Lower lobe of right lung (tissue), 2 donors: ENCODE results near the gene OLA1. TPM values are rescaled to one million over a fixed set of nuclear protein-coding genes. Genes with fewer than 3 reads are reported as not detected.
"Not testable (repeated sequence)": the region's sequence is repeated elsewhere in the genome, so short reads cannot be mapped to it uniquely, and the experiment has no call there.

Source experiments
- ATAC-seq, 2 donors: fragments of 200-7000 bp; cut with Tn5 transposase; one replicate each; pipeline ENCODE4 v1.9.1; 2020 to 2022; ENCODE audit warnings: mild to moderate bottlenecking in 2 of 2, moderate library complexity in 2 of 2
- DNase-seq: peaks from one replicate; pipeline ENCODE4 v3.0.0-alpha.2; 2020
- H3K27ac ChIP-seq: fragments of 200-600 bp; one replicate; pipeline ENCODE4 v1.8.0; 2022
- H3K27me3 ChIP-seq: fragments of 200-600 bp; one replicate; pipeline ENCODE4 v1.8.0; 2022; ENCODE audit warnings: low read depth
- H3K36me3 ChIP-seq: fragments of 200-600 bp; one replicate; pipeline ENCODE4 v1.8.0; 2022; ENCODE audit warnings: mild to moderate bottlenecking
- H3K4me1 ChIP-seq: fragments of 200-600 bp; one replicate; pipeline ENCODE4 v1.8.0; 2022
- H3K4me3 ChIP-seq: fragments of 200-600 bp; one replicate; pipeline ENCODE4 v1.8.0; 2022; ENCODE audit warnings: mild to moderate bottlenecking
- H3K9me3 ChIP-seq: fragments of 200-600 bp; one replicate; pipeline ENCODE4 v1.8.0; 2022
- CTCF ChIP-seq: fragments of 200-600 bp; IDR thresholded peaks from one replicate; pipeline ENCODE4 v1.8.0; 2022; ENCODE audit warnings: antibody characterized with exemption, mild to moderate bottlenecking
- intact Hi-C: fragments of 100-400 bp; cut with DNase I; formaldehyde crosslinking; loops from one replicate; pipeline ENCODE4 v1.11.0; 2022
- total RNA-seq: library from RNA; stranded (reverse); fragmentation: NEBNext Ultra II Directional; extraction: Animal tissue kit (Norgen Biotek cat#: 25700); gene quantifications from one replicate; pipeline ENCODE4 v1.2.1, GENCODE V29; 2021
- donor health status: DM: no; HTN: yes; CAD: no; lungs with severe emphysema.

OLA1 gene
- total RNA-seq, 1 donor from 2014 or later: 49.8 TPM

- no peaks in the 10 kb centered on the region for H3K27me3 ChIP-seq
- H3K9me3 ChIP-seq: no peaks in the 10 kb centered on the region
- peak overlapping the region; percentile 86 for H3K27ac ChIP-seq
- H3K4me1 ChIP-seq: peaks cover 18% of the 10 kb centered on the region
- no peak for DNase-seq
- ATAC-seq: no peak
- intact Hi-C loops: no loop called here
- peaks cover 8% of the 10 kb centered on the region for H3K36me3 ChIP-seq
- TF ChIP-seq CTCF: no peak
- H3K4me3 ChIP-seq: peak overlapping the region; percentile 88
Measured at GRCh38 chr2:174248998-174249592, 763 bp upstream of the OLA1 start.

- H3K9me3 ChIP-seq: no peaks in the 10 kb centered on the region
- peak; percentile 39 to 61 for ATAC-seq
- peaks cover 18% of the 10 kb centered on the region for H3K4me1 ChIP-seq
- DNase-seq: no peak
- no peak for TF ChIP-seq CTCF
- intact Hi-C loops: no loop called here
- H3K36me3 ChIP-seq: peaks cover 8% of the 10 kb centered on the region
- H3K27me3 ChIP-seq: no peaks in the 10 kb centered on the region
- H3K27ac ChIP-seq: peak overlapping the region; percentile 86
- H3K4me3 ChIP-seq: peak overlapping the region; percentile 88
Measured at GRCh38 chr2:174247474-174248186, 702 bp downstream of the OLA1 start.

GRCh38 chr2:174246944-174247381 is 1.4 kb downstream of the OLA1 start:
- TF ChIP-seq CTCF: no peak
- no peak for ATAC-seq
- Histone ChIP-seq H3K4me1 (peaks cover 18% of the 10 kb centered on the region), H3K27me3 (no peaks in the 10 kb centered on the region), H3K9me3 (no peaks in the 10 kb centered on the region), H3K36me3 (peaks cover 8% of the 10 kb centered on the region), H3K4me3 (no peak overlapping the region), H3K27ac (no peak overlapping the region)
- intact Hi-C loops: no loop called here
- DNase-seq: no peak

GRCh38 chr2:174245628-174246027 is 2.7 kb downstream of the OLA1 start:
- DNase-seq, H3K4me3 ChIP-seq, H3K9me3 ChIP-seq, H3K36me3 ChIP-seq, ATAC-seq, H3K27me3 ChIP-seq, H3K27ac ChIP-seq, intact Hi-C loops: not testable (repeated sequence)
- H3K4me1 ChIP-seq: peaks cover 18% of the 10 kb centered on the region

GRCh38 chr2:174245065-174245464 is 3.3 kb downstream of the OLA1 start:
- intact Hi-C loops: no loop called here
- no peaks in the 10 kb centered on the region for H3K27me3 ChIP-seq

More at GRCh38 chr2:174245065-174245464, 3.3 kb downstream of the OLA1 start:
- TF ChIP-seq CTCF: no peak
- ATAC-seq (no peak), DNase-seq (no peak)
- Histone ChIP-seq H3K36me3 (peaks cover 8% of the 10 kb centered on the region), H3K9me3 (no peaks in the 10 kb centered on the region), H3K4me1 (peaks cover 18% of the 10 kb centered on the region), H3K4me3 (no peak overlapping the region), H3K27ac (no peak overlapping the region)
